Trophoblast cell (in vitro differentiated cells and primary cell): Measurements from ENCODE around the gene ST6GALNAC3.
"Not testable (repeated sequence)": the region's sequence is repeated elsewhere in the genome, so short reads cannot be mapped to it uniquely, and the experiment has no call there.

Source experiments
- DNase-seq, 2 donors: peaks; one replicate each; pipeline ENCODE4 v3.0.0-alpha.2; 2016
- H2AFZ ChIP-seq: 2 replicates; pipeline ENCODE4 v1.6.1; 2013; ENCODE audit warnings: low read length, moderate library complexity, mild to moderate bottlenecking; ENCODE audit not compliant: insufficient read depth, poor library complexity
- H2AK5ac ChIP-seq: 2 replicates; pipeline ENCODE4 v1.6.1; 2013; ENCODE audit warnings: mild to moderate bottlenecking, low read length
- H2BK120ac ChIP-seq: 2 replicates; pipeline ENCODE4 v1.6.1; 2013; ENCODE audit warnings: low read length, mild to moderate bottlenecking, moderate library complexity; ENCODE audit not compliant: insufficient read depth, poor library complexity
- H2BK12ac ChIP-seq: 2 replicates; pipeline ENCODE4 v1.6.1; 2013; ENCODE audit warnings: mild to moderate bottlenecking, low read length, moderate library complexity
- H2BK5ac ChIP-seq: 2 replicates; pipeline ENCODE4 v1.6.1; 2013; ENCODE audit warnings: low read length, low read depth, moderate library complexity, mild to moderate bottlenecking; ENCODE audit not compliant: poor library complexity
- H3K14ac ChIP-seq: 2 replicates; pipeline ENCODE4 v1.6.1; 2013; ENCODE audit warnings: mild to moderate bottlenecking, low read length
- H3K18ac ChIP-seq: 2 replicates; pipeline ENCODE4 v1.6.1; 2013; ENCODE audit warnings: mild to moderate bottlenecking, low read length
- H3K23ac ChIP-seq: 2 replicates; pipeline ENCODE4 v1.6.1; 2013; ENCODE audit warnings: low read length
- H3K27ac ChIP-seq: 2 replicates; pipeline ENCODE4 v1.5.1; 2013; ENCODE audit warnings: low read depth, mild to moderate bottlenecking, inconsistent platforms, low read length, moderate library complexity
- H3K27me3 ChIP-seq: 2 replicates; pipeline ENCODE4 v1.6.1; 2013; ENCODE audit warnings: inconsistent platforms, mild to moderate bottlenecking, low read length, moderate library complexity; ENCODE audit not compliant: insufficient read depth
- H3K36me3 ChIP-seq, 2 experiments: 1 replicate in 1 of 2; 2 replicates in 1 of 2; pipeline ENCODE4 v1.6.1; 2013; ENCODE audit warnings: low read length in 2 of 2, mild to moderate bottlenecking in 2 of 2, moderate library complexity in 1 of 2; ENCODE audit not compliant: insufficient read depth in 2 of 2, control insufficient read depth in 1 of 2
- H3K4ac ChIP-seq: 2 replicates; pipeline ENCODE4 v1.6.1; 2013; ENCODE audit warnings: low read depth, mild to moderate bottlenecking, low read length, moderate library complexity
- H3K4me1 ChIP-seq, 2 experiments: 1 replicate in 1 of 2; 2 replicates in 1 of 2; pipeline ENCODE4 v1.6.1; 2013; ENCODE audit warnings: low read length in 2 of 2, mild to moderate bottlenecking in 2 of 2, moderate library complexity in 1 of 2; ENCODE audit not compliant: insufficient read depth in 2 of 2, control insufficient read depth in 1 of 2
- H3K4me2 ChIP-seq: 2 replicates; pipeline ENCODE4 v1.6.1; 2013; ENCODE audit warnings: inconsistent platforms, mild to moderate bottlenecking, low read length, moderate library complexity
- H3K4me3 ChIP-seq: 2 replicates; pipeline ENCODE4 v1.5.1; 2013; ENCODE audit warnings: mild to moderate bottlenecking, low read depth, low read length, inconsistent platforms
- H3K79me1 ChIP-seq: one replicate; pipeline ENCODE4 v1.6.1; 2013; ENCODE audit warnings: low read length
- H3K79me2 ChIP-seq: 2 replicates; pipeline ENCODE4 v1.6.1; 2013; ENCODE audit warnings: low read length, mild to moderate bottlenecking; ENCODE audit not compliant: control insufficient read depth, insufficient read depth, poor library complexity
- H3K9ac ChIP-seq: 2 replicates; pipeline ENCODE4 v1.6.1; 2013; ENCODE audit warnings: mild to moderate bottlenecking, low read length
- H3K9me3 ChIP-seq: 2 replicates; pipeline ENCODE4 v1.6.1; 2013; ENCODE audit warnings: low read depth, mild to moderate bottlenecking, control low read depth, inconsistent platforms, low read length; ENCODE audit not compliant: insufficient read depth
- H4K12ac ChIP-seq: 2 replicates; pipeline ENCODE4 v1.6.1; 2013; ENCODE audit warnings: low read depth, mild to moderate bottlenecking, low read length, moderate library complexity
- H4K8ac ChIP-seq: 2 replicates; pipeline ENCODE4 v1.6.1; 2013; ENCODE audit warnings: low read depth, mild to moderate bottlenecking, low read length, moderate library complexity
- H4K91ac ChIP-seq: one replicate; pipeline ENCODE4 v1.6.1; 2013; ENCODE audit warnings: low read depth, mild to moderate bottlenecking, low read length, moderate library complexity
- WGBS: extraction: QIAGEN DNeasy Blood & Tissue Kit; methylation state at CpG from one replicate; pipeline ENCODE4 v1.1.7; 2013; ENCODE audit warnings: missing lambda C conversion rate; ENCODE audit not compliant: insufficient read length, insufficient coverage; ENCODE audit errors: extremely low coverage; 5-methylcytosine and 5-hydroxymethylcytosine counted together

ST6GALNAC3 gene

DNA sequence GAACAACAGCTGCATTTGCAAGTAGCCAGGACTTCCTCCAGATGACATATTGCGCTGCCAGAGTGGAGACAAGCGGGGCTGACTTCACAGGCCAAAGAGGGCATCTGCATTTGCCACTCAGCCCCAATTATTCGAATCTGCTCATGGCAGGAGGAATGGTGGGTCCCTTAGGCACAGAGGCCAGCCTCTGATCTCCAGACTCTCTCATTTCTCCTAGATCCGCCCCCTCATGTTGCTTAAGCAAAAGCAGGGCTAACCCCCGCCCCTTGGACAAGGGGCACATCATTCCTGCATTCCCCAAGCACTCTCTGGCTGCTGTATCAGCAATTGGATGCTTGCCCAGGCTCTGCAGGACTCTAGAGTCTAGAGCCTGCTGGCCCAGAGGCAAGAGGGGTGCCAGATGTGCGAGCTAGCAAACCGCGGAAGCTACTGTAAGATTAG, 262.4 kb downstream of the ST6GALNAC3 start:
- Histone ChIP-seq H3K79me1 (no peaks in the 10 kb centered on the region), H2AK5ac (no peak overlapping the region), H4K91ac (no peak overlapping the region), H2BK120ac (no peak overlapping the region), H2AFZ (no peak overlapping the region), H3K4me1 (no peaks in the 10 kb centered on the region), H3K23ac (no peak overlapping the region), H3K4me3 (no peak overlapping the region), H3K79me2 (no peaks in the 10 kb centered on the region), H3K4ac (no peak overlapping the region), H3K18ac (no peak overlapping the region), H2BK5ac (no peak overlapping the region), H3K14ac (no peak overlapping the region), H4K12ac (no peak overlapping the region), H3K27ac (no peak overlapping the region), H3K9ac (no peak overlapping the region), H3K27me3 (no peaks in the 10 kb centered on the region), H3K4me2 (no peak overlapping the region), H3K36me3 (no peaks in the 10 kb centered on the region), H3K9me3 (no peaks in the 10 kb centered on the region), H2BK12ac (no peak overlapping the region), H4K8ac (no peak overlapping the region)
- WGBS, result no CpG with 5 or more reads among the region's 8 CpGs
- DNase-seq, result no peak

DNA sequence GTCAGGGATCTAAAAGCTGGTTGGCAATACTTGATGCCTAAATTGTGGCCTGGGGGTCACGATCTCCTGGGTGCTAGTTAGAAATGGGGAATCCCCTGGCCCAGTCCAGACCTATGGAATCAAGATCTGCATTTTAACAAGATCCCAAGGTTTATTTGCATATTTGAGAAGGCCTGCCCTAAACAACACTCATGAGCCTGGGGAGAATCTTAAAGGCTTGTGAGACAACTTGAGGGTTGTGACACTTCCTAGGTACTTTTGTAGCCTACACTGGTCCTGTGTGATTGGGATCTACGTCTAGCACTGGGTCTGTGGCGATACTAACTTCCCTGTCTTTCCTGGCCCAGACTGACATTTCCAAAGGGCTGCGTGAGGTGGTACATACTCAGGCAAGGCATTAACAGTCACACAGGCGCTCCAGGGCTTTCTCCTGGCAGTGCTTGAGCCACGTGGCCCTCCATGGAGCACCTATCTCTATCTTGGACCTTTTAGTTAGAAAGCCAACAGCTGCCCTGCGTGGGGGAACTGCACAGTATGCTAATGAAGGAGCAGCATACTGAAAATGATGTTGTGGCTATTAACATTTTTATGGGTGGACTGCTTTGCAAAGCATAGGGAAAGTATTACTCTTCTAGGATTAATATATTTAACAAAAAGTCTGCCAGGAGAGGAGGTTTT, 263.1 kb downstream of the ST6GALNAC3 start:
- no peaks in the 10 kb centered on the region for H3K9me3 ChIP-seq
- H4K12ac ChIP-seq, result no peak overlapping the region
- no peaks in the 10 kb centered on the region for H3K27me3 ChIP-seq
- no peaks in the 10 kb centered on the region for H3K4me1 ChIP-seq
- H3K79me1 ChIP-seq, result no peaks in the 10 kb centered on the region
- H2AK5ac ChIP-seq, result no peak overlapping the region
- no peak overlapping the region for H3K14ac ChIP-seq
- no peak overlapping the region for H3K9ac ChIP-seq
- no peak overlapping the region for H2BK12ac ChIP-seq
- no peak overlapping the region for H4K91ac ChIP-seq
- H3K36me3 ChIP-seq, result no peaks in the 10 kb centered on the region
- no peak overlapping the region for H2BK5ac ChIP-seq
- no peak overlapping the region for H2AFZ ChIP-seq
- H3K27ac ChIP-seq, result no peak overlapping the region
- no peak overlapping the region for H2BK120ac ChIP-seq
- no peak overlapping the region for H3K4me2 ChIP-seq
- H3K4ac ChIP-seq, result no peak overlapping the region
- H3K23ac ChIP-seq, result no peak overlapping the region
- no peak overlapping the region for H3K4me3 ChIP-seq
- H4K8ac ChIP-seq, result no peak overlapping the region
- no peak overlapping the region for H3K18ac ChIP-seq
- no peaks in the 10 kb centered on the region for H3K79me2 ChIP-seq
- no peak for DNase-seq
- WGBS, result no CpG with 5 or more reads among the region's 7 CpGs

DNA sequence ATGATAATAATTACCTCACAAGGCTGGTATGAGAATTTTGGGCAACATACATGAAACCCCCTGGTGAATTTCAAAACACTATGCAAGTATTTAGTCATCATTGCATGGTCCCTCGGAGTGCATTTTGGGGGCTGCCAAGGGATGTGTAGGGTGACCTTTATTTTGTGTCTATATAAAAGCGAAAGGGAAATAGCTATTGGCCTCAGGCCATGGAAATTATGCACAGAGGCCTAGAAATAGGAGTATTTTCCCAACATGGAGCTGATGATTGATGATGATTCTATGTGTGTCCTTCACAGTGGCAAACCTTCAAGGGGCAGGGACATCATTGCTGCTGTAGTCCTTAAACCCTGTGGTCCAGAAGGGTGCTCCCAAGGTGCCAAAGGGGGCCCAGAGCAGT, 265.5 kb downstream of the ST6GALNAC3 start:
- no peaks in the 10 kb centered on the region for H3K36me3 ChIP-seq
- H2AFZ ChIP-seq, result no peak overlapping the region
- H3K4me1 ChIP-seq, result no peaks in the 10 kb centered on the region
- no peak overlapping the region for H3K18ac ChIP-seq
- no peak overlapping the region for H3K9ac ChIP-seq
- H2BK5ac ChIP-seq, result no peak overlapping the region
- H4K91ac ChIP-seq, result no peak overlapping the region
- H2BK12ac ChIP-seq, result no peak overlapping the region
- H3K9me3 ChIP-seq, result no peaks in the 10 kb centered on the region
- no peak overlapping the region for H3K23ac ChIP-seq
- no peak overlapping the region for H2AK5ac ChIP-seq
- no peaks in the 10 kb centered on the region for H3K79me1 ChIP-seq
- H3K27ac ChIP-seq, result no peak overlapping the region
- H4K8ac ChIP-seq, result no peak overlapping the region
- no peaks in the 10 kb centered on the region for H3K27me3 ChIP-seq
- DNase-seq, result no peak
- H2BK120ac ChIP-seq, result no peak overlapping the region
- WGBS, result no CpG with 5 or more reads among the region's 2 CpGs
- H3K14ac ChIP-seq, result no peak overlapping the region
- H3K4me2 ChIP-seq, result no peak overlapping the region
- no peak overlapping the region for H4K12ac ChIP-seq
- H3K4me3 ChIP-seq, result no peak overlapping the region
- H3K79me2 ChIP-seq, result no peaks in the 10 kb centered on the region
- H3K4ac ChIP-seq, result no peak overlapping the region

DNA sequence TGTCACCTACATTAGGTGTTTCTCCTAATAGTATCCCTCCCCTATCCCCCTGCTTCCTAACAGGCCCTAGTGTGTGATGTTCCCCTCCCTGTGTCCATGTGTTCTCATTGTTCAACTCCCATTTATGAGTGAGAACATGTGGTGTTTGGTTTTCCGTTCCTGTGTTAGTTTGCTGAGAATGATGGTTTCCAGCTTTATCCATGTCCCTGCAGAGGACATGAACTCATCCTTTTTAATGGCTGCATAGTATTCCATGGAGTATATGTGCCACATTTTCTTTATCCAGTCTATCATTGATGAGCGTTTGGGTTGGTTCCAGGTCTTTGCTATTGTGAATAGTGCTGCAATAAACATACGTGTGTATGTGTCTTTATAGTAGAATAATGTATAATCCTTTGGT, 267.3 kb downstream of the ST6GALNAC3 start:
- H3K9ac ChIP-seq, H4K91ac ChIP-seq, H2AK5ac ChIP-seq, H3K4me1 ChIP-seq, H3K79me1 ChIP-seq, H3K9me3 ChIP-seq, H3K36me3 ChIP-seq, H4K12ac ChIP-seq, H2BK120ac ChIP-seq, H3K27ac ChIP-seq, H3K4me3 ChIP-seq, H3K27me3 ChIP-seq, H3K79me2 ChIP-seq, H3K18ac ChIP-seq, H3K4ac ChIP-seq, H2BK5ac ChIP-seq, H3K4me2 ChIP-seq, DNase-seq, H2BK12ac ChIP-seq, H3K23ac ChIP-seq, H4K8ac ChIP-seq, H2AFZ ChIP-seq, H3K14ac ChIP-seq: not testable (repeated sequence)
- no CpG with 5 or more reads among the region's 3 CpGs for WGBS
